GM19455 (cell line): ENCODE data around the gene CDKL5.

ENCODE experiments used
- ATAC-seq: cut with Tn5 transposase; IDR thresholded peaks from one replicate; pipeline ENCODE4 v1.9.1; 2021; ENCODE audit not compliant: unreplicated experiment

Gene CDKL5

DNA sequence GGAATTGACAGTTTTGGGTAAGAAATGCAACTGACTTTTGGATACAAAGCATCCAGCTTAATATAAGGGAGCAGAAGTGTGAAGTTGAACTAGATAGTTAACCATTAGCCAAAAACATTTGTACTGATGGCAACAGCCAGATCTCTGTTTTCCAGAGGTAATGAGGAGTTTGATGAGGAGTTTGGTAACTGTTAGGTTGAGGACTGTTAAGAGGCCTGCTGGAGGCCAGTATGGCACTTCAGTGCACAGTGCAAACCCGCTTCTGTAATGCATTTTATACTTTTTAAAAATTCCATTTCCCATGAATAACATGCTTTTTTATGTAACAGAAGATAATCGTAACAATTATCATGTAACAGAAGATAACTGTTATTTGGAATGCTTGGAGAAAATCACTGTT lies 30.0 kb downstream of the CDKL5 start:
- ATAC-seq: no peak

DNA sequence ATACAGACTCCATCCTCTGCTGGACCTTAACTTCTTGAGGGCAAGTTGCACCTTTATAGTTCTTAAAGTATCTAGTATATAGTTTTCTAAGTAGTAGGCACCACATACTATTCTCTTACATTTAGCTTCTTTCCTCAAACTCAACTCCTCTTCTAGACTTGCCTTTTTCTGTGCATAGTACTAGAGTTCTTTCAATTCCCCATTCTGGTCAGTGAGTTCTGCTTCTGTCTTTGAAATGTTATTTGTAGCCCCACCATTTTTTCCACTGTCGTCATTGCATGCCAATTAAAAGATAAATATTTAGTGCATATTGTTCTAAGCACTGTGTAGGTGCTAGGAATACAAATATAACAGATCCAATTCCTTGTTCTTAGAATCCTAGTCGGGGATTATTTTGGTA lies 31.6 kb downstream of the CDKL5 start:
- no peak for ATAC-seq

DNA sequence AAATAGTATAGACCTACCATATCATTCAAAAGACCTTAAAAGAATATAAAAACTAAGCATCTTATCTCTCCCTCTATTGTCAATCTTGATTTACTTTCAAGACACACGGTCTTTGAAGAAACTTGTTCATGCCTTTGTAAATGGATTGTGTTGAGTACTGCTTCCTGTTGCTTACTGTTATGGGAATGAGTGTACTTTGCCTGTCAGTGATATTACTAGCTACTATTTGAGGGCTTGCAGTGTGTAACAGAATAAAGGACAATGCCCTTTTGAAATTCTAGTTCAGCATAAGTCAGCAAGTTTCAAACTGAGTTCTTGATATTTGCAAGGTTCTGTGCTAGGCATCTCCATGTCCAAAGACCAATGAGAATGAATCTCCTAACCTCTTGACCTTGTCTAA lies 36.0 kb downstream of the CDKL5 start:
- ATAC-seq: no peak

DNA sequence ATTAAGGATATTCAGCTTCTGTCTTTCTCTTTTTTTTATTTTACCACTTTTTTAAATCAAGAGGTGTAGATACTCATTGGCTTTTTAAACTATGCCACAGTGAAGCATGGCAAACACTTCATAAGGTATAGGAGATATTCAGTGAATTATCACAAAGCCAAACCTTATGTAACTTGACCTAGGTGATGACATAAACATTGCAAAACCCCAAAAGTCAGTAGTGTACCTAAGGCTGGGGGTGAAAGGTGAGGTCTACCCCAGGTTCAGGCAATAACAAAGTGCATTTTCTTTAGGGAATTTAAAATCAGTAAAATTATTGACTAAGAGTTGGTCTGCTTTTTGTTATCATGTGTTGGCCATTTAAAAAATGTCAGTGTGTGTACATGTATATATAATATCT lies 39.1 kb downstream of the CDKL5 start:
- no peak for ATAC-seq

DNA sequence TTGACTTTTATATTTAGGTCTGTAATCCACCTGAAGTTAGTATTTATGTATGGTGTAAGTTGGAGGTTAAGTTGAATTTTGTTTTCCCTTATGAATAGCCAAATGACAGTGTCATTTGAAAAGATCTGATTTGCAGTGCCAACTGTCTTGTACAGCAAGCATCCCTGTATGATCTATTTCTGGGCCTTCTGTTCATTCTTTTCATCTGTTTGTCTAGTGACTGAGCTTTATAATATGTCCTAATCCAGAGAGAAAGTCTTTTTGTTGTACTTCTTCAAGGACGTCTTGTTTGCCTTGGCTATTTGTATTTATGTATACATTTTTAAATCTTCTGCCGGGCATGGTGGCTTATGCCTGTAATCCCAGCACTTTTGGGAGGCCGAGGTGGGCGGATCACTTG lies 39.6 kb downstream of the CDKL5 start:
- no peak for ATAC-seq

DNA sequence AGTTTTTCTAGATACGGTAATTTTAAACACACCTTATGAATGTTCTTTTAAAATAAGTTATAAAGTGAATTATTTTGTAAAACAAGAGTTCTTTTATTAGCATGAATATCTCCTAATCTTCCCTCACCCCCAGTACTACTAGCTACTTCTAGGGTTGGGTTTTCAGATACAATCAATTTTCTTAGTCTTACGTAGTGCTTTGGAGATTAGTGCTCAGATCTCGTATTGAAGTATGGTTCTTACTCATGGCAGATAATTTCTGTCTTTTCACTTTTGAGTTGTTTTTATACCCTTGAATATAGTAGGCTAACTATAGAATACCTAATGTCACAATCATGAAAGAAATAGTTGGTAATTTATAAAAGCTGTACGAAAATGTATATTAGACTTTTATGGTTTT lies 43.2 kb downstream of the CDKL5 start:
- ATAC-seq: no peak

DNA sequence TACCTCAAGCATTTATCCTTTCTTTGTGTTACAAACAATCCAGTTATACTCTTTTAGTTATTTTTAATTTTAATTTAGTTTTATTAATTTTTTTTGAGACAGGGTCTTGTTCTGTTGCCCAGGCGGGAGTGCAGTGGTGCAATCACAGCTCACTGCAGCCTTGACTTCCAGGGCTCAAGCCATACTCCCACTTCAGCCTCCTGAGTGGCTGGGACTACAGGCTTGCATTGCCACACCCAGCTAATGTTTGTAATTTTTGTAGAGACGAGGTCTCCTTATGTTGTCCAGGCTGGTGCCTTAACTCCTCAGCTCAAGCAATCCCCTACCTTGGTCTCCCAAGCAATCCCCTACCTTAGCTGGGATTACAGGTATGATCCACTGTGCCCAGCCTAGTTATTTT lies 45.9 kb downstream of the CDKL5 start:
- ATAC-seq: no peak

DNA sequence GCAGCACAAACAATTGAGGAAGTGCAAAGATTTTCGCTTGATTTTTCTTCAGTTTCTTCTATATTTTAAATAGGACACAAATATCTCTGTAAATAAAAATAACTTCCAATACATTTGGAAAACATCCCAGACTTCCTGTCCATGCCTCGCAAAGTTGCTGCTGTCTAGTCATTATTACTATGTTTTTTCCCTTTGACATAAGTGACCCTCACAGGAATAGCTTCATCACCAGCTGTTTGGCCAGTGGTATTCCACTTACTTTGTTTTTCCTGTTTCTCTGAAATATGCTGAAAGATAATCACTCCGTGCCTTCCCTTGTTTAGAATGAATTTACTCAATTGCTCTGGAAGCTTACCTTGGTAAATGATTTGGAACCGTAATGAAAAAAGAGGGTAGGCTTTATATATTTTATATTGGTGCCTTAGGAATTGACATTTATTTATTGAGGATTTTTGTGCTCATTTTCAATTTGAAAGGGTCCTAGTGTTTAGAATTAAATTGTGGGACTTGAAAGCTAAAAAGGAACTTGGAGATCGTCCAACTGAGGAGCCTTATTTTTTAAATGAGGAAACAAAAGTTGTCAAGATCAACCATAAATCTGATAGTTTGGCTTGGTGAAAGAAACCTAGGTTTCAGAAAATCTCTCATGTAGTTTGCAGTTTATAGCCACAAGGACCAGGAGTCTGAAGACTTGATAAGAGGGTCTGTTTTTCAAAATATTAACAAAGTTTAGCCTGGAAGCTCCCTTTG lies 65.6 kb downstream of the CDKL5 start:
- no peak for ATAC-seq

DNA sequence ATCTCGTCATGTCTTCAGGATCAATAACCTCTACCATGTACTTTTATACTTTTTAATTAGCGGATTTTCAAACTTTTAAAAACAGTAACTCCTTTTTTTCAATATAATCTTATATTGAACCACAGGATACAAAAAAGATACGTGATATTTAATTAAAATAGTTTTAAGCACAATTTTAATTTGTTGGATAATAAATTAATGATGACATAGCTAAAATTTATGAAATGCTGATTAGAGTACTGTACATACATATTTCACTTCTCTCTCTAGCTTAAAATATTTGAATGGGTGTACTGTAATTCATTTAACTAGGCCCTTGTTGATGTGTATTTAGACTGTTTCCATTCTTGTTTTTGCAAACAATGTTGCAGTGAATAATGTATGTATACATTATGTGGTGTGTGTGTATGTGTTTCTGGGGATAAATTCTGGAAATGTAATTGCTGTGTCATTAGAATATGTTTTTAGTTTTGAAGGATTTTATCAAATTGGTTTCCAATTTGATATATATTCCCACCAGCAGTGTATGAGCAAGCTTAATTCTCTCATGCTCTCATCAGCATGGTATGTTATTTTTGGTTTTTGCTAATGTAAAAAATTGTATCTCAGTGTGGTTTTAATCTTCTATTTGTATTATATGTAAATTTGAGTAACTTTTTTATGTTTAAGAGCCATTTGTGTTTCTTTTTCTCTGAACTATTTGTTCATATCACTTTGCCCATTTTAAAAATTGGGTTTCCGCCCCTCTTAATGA lies 66.4 kb downstream of the CDKL5 start:
- no peak for ATAC-seq

DNA sequence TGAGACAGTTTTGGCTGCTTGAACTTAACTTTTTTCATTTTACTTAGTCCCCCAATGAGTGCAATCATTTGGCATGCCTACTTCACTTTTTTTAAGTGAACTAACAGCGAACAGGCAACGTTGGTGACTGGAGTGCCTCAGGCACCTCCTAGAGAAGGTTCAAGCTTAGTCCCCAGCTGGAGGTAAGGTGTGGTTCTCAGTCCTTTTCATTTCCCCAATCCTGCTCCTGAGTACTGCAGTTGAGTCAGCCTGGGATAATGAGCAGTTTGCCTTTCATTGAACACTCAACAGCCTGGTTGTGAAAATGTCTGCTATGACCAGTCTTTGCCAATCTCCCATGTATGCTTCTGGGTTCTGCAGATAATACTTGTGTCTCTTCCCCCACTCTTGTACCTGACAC lies 109.5 kb downstream of the CDKL5 start:
- no peak for ATAC-seq

DNA sequence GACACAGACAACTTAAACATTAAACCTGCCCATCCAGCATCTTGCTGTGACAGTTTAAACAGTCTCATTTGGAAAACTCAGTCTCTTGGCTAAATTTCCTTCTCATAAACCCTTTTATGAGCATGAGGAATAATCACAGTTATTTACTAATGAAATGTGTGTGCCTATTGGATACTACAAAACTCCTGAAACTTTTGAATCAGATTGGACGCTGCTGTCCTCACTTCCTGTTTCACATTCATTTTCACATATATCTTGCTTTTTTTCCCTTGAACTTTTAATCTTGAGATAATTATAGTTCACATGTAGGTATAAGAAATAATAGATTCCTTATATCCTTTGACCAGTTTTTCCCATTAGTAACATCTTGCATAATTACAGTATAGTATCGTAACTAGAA lies 111.7 kb downstream of the CDKL5 start:
- no peak for ATAC-seq

DNA sequence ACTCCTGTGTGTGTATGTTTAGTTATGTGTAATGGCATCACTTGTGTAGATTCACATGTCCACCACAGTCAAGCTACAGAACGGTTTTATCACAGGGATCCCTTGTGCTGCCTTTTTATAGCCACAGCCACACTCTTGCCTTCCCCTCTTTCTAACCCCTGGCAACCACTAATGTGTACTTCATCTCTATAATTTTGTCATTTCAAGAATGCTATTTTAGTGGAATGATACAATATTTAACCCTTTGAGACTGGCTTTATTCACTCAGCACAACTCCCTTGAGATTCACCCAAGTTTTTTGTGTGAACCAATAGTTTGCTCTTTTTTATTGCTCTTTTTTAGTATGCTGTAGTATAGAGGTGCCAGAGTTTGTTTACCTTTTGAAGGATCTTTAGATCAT lies 112.1 kb downstream of the CDKL5 start:
- no peak for ATAC-seq

DNA sequence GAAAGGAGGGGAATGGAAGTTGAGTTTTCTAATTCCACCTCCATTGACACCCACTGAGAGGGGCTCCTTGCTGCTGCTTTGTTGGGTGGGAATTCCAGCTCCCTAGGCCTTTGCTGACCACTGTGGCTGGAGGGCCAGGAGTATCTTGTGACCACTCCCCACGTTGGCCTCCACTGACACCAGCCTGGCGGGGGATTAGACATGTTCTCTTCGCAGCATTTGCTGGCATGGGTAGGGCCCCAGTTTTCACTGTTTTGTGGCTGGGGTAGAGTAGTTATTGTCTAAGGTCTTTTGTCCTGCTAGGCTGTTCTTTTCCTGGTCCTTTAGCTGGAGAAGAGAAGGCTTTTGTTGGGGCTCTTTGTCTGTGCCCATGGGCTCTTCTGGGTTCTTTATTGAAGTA lies 116.7 kb downstream of the CDKL5 start:
- no peak for ATAC-seq

DNA sequence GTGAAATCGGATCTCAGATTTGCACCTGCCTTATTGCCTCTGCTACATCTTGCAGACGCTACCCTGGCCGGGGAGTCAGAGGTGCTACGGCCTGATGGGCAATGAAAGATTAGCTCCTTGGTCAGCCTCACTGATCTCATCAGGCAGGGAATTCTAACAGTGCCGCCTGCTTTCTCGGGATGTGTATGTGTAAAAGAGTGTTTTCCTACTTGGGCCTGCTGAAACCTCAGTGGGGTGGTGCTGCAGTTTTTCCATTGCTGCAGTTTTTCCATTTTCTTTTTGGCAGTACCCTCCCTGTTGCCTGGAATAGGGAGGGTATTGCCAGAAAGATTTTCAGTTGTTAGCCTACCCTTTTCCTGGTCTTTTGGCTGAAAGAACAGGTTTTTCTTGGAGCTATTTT lies 117.5 kb downstream of the CDKL5 start:
- no peak for ATAC-seq

DNA sequence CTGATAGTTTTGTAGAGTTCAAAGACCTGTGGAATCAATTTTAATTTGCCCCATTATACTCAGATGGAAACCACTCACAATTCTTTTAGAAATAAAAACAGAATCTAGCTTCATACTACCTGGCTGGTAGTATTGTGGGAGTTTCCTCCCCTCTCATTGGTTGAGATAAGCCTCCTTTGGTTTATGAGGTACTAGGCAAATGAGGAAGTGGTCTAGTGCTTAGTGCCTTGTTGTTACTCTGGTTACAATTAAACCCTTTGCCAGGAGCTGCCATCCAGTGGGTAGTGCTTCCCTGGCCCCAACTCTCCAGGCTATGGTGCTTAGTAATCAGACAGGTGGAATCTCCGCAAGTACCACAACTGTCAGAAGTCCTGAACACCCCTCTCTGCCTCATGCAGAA lies 118.3 kb downstream of the CDKL5 start:
- no peak for ATAC-seq

DNA sequence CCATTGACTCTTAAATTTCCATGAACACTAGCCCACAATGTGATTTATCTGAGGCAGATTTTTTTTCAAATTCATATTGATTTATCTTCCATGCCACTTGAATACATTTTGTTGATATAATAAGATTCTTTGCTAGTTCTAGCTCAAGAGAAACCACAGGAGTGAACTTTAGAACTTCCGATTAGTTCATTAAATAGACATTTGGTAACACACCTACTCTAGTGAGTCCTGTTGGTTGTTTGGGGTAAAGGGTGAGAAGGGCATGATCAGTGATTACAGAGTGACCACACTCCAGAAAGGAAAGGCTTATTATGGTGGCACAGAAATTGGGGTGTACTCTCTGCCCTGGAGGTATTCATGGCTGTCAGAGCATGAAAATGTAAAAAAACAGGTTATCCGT lies 120.4 kb downstream of the CDKL5 start:
- ATAC-seq: no peak

DNA sequence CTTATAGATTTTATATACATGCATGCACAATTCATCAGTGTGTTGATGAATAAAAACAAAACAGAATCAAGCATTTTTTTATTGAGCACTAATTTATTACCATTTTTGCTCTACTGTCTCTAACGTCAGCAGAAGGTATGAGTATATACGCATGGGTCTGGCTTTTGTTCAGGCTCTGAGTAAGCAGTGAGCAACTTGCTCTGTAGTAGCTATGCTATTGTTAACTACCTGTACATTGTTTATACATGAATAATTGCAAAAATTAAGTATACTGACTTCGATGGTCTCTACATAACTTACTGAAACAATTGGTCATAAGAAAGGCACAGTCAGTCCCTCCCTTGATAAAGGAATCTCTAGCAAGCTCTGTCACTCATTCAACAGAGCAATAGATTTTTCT lies 123.6 kb downstream of the CDKL5 start:
- ATAC-seq: no peak

DNA sequence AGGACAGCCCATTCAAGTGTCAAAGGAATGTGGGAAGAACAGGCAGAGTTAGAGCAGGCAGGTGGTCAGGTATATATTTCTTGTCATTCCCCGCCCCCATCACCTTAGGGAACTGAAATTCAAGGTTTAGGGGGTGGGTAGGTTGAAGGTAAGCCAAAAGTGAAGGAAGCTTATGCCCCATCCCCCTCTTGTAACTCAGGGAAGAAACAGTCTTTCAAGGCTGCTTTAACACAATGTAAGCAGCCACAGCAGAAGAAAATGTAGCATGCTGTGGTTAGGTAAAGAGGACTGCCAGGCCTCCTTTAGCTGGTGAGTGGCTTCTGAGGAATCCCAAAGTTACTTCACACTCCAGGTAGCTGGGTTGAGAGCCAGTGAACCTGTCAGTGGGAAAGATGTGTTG lies 124.2 kb downstream of the CDKL5 start:
- no peak for ATAC-seq

DNA sequence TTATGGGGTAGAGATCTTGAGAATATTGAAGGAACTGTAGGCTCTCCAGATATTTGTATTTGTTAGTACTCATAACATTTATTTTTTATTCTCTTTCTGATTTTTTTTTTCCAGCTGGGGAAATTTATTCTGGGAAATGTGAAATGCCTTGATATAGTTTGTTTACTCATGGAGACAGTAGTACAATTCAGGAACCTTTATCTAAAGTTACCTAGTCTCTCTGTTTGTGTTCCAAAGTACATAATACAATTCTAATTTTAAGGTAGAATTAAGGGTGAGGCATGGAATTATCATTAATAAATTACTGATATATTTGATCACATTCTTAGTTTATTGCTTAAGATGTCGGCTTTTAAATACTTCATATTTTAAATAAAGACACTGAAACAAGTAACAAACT lies 132.5 kb downstream of the CDKL5 start:
- ATAC-seq: no peak

DNA sequence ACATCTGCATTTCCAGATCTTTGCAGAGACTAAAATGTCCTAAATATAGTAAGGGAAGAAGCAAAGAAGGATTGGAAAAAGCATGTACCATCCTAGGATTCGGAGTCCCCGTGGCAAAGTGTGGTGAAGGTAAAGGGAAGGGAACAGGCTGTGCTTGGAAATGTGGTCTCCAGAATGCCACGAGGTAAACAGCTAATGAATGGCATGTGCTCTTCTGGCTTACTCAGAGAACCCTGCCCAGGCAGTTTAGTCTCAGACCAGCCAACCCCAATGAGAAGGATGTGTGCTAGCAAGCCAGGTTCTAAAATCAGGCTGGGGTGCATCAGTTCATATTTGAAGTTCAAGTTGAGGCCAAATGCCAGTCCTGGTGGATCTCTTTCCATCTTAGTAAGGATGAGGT lies 133.4 kb downstream of the CDKL5 start:
- no peak for ATAC-seq

DNA sequence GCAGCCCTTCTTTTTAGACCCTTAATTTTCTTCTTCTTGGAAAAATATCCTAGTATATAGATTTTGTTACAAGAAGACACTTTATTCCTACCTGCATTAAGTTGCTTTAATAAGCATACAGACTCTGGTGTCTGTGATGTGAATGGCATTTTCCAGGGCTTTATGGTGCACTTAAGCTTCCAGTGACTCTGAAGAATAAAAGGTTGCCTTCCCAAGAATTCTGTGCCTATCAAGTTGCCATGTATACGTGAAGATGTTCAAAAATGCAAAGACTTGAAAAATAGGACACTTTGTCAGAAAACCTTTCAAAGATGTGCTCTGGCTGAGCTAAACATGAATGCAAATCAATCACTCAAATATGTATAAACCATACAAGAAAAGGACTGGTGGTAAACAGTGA lies 135.6 kb downstream of the CDKL5 start:
- ATAC-seq: no peak

DNA sequence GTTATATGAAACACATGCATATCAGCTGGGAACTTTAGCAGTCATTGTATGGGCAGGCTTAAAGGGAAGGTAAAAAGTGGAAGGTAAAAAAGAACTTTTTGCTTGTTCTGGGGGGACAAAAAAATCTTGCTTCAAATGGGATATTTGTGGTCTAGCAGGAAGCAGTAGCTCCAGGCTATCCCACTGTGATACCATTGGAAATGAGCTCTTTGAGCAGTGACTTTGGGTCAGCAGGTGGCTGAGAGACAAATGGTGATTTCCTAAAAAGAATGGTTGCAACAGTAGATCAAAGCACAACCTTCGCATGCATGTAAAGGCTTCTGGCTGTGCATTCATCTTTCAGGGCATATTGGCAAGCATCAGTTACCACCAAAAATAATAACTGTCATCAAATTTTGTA lies 140.3 kb downstream of the CDKL5 start:
- ATAC-seq: no peak

DNA sequence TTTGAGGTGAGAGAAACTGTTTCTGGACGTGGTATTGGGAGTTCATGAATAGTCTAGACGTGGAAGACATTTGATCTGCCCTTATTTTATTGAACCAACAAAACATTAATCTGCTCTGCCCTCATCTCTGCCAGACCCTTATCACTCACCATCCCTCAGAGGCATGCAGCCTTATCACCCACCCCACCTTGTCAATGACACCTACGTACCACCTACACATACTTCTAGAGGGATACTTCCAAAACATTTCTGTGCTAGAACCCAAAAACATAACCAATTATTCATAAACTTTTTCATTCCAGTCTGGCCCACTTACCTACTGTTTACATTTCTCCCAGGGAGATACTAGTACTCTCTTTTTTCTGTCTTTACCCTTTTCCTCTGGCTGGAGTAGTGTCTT lies 141.3 kb downstream of the CDKL5 start:
- ATAC-seq: no peak
